Neural progenitor cell (in vitro differentiated cells): ENCODE data around the gene CHD5.

Experiments
- CTCF ChIP-seq: fragments of 200-600 bp; sonication (generic); IDR thresholded peaks from 2 replicates; pipeline ENCODE4 v1.5.1; 2017; ENCODE audit warnings: antibody characterized with exemption, mild to moderate bottlenecking
- EZH2 ChIP-seq: fragments of 200-600 bp; sonication (generic); IDR thresholded peaks from 2 replicates; pipeline ENCODE4 v1.6.1; 2017; ENCODE audit warnings: antibody characterized with exemption, mild to moderate bottlenecking, moderate library complexity
- EZH2phosphoT487 ChIP-seq: fragments of 200-600 bp; sonication (generic); IDR thresholded peaks from 2 replicates; pipeline ENCODE4 v1.6.1; 2017; ENCODE audit warnings: antibody characterized with exemption

GRCh38 chr1:6163973-6164617 is 16.0 kb downstream of the CHD5 start:
- TF ChIP-seq EZH2 (no peak), CTCF (no peak), EZH2phosphoT487 (no peak)
